ENCODE measurements around the gene KIF14. TPM values are rescaled to one million over a fixed set of nuclear protein-coding genes. Genes with fewer than 3 reads are reported as not detected.
"Not testable (repeated sequence)": the region's sequence is repeated elsewhere in the genome, so short reads cannot be mapped to it uniquely, and the experiment has no call there.

KIF14 gene
- total RNA-seq, 1 experiment from 2014 or later: 17.8 TPM

GRCh38 chr1:200634261-200635122 is 13.9 kb upstream of the KIF14 start:
- in situ Hi-C loops (cut with HindIII; ENCODE audit: low sequenced_read_pairs): no loop called here
- no peak for DNase-seq (ENCODE audit: low spot score)

GRCh38 chr1:200631375-200631774 is 10.8 kb upstream of the KIF14 start:
- in situ Hi-C loops (cut with HindIII; ENCODE audit: low sequenced_read_pairs): no loop called here
- no peak for DNase-seq (ENCODE audit: low spot score)

- in situ Hi-C loops (cut with HindIII; ENCODE audit: low sequenced_read_pairs): not testable (repeated sequence)
These were observed 10.0 kb upstream of the KIF14 start for GRCh38 chr1:200630515-200630899.

GRCh38 chr1:200629876-200630514 is 9.4 kb upstream of the KIF14 start:
- in situ Hi-C loops (cut with HindIII; ENCODE audit: low sequenced_read_pairs): no loop called here
- no peak for DNase-seq (ENCODE audit: low spot score)

More at GRCh38 chr1:200630515-200630899, 10.0 kb upstream of the KIF14 start:
- DNase-seq (ENCODE audit: low spot score): not testable (repeated sequence)

- no peak for DNase-seq (ENCODE audit: low spot score)
- in situ Hi-C loops (cut with HindIII; ENCODE audit: low sequenced_read_pairs): no loop called here
These were observed 7.8 kb upstream of the KIF14 start for GRCh38 chr1:200628223-200628881.

GRCh38 chr1:200627575-200628222 is 7.1 kb upstream of the KIF14 start:
- in situ Hi-C loops (cut with HindIII; ENCODE audit: low sequenced_read_pairs): no loop called here
- no peak for DNase-seq (ENCODE audit: low spot score)

- no peak for DNase-seq (ENCODE audit: low spot score)
- in situ Hi-C loops (cut with HindIII; ENCODE audit: low sequenced_read_pairs): no loop called here
These were observed 6.4 kb upstream of the KIF14 start for GRCh38 chr1:200626853-200627534.

- in situ Hi-C loops (cut with HindIII; ENCODE audit: low sequenced_read_pairs): no loop called here
- no peak for DNase-seq (ENCODE audit: low spot score)
These were observed 4.9 kb upstream of the KIF14 start for GRCh38 chr1:200625381-200625824.

GRCh38 chr1:200624679-200625335 is 4.3 kb upstream of the KIF14 start:
- in situ Hi-C loops (cut with HindIII; ENCODE audit: low sequenced_read_pairs): no loop called here
- DNase-seq (ENCODE audit: low spot score): no peak

- DNase-seq (ENCODE audit: low spot score): no peak
- in situ Hi-C loops (cut with HindIII; ENCODE audit: low sequenced_read_pairs): no loop called here
These were observed 668 bp downstream of the KIF14 start for GRCh38 chr1:200619894-200620272.

GRCh38 chr1:200610846-200611245 is 9.7 kb downstream of the KIF14 start:
- DNase-seq (ENCODE audit: low spot score): no peak
- in situ Hi-C loops (cut with HindIII; ENCODE audit: low sequenced_read_pairs): no loop called here

GRCh38 chr1:200602632-200603031 is 17.9 kb downstream of the KIF14 start:
- in situ Hi-C loops (cut with HindIII; ENCODE audit: low sequenced_read_pairs): no loop called here
- DNase-seq (ENCODE audit: low spot score): no peak

- DNase-seq (ENCODE audit: low spot score): no peak
- in situ Hi-C loops (cut with HindIII; ENCODE audit: low sequenced_read_pairs): no loop called here
These were observed 30.6 kb downstream of the KIF14 start for GRCh38 chr1:200590001-200590400.

- in situ Hi-C loops (cut with HindIII; ENCODE audit: low sequenced_read_pairs): no loop called here
- no peak for DNase-seq (ENCODE audit: low spot score)
These were observed 31.9 kb downstream of the KIF14 start for GRCh38 chr1:200588698-200589097.

GRCh38 chr1:200564319-200564718 is 56.2 kb downstream of the KIF14 start:
- in situ Hi-C loops (cut with HindIII; ENCODE audit: low sequenced_read_pairs): no loop called here

GRCh38 chr1:200561856-200562214 is 58.7 kb downstream of the KIF14 start:
- DNase-seq (ENCODE audit: low spot score): no peak
- in situ Hi-C loops (cut with HindIII; ENCODE audit: low sequenced_read_pairs): no loop called here

More at GRCh38 chr1:200564319-200564718, 56.2 kb downstream of the KIF14 start:
- DNase-seq (ENCODE audit: low spot score): no peak

- DNase-seq (ENCODE audit: low spot score): peak; percentile 54
These were observed 61.6 kb downstream of the KIF14 start for GRCh38 chr1:200558866-200559459.

GRCh38 chr1:200556002-200556401 is 64.5 kb downstream of the KIF14 start:
- in situ Hi-C loops (cut with HindIII; ENCODE audit: low sequenced_read_pairs): no loop called here
- DNase-seq (ENCODE audit: low spot score): no peak

More at GRCh38 chr1:200558866-200559459, 61.6 kb downstream of the KIF14 start:
- in situ Hi-C loops (cut with HindIII; ENCODE audit: low sequenced_read_pairs): no loop called here
